ENCODE results near the gene ELAVL3. TPM values are rescaled to one million over a fixed set of nuclear protein-coding genes. Genes with fewer than 3 reads are reported as not detected.

Gene ELAVL3
- polyA plus RNA-seq, 1 donor from 2014 or later = 38.7 TPM

GRCh38 chr19:11418094-11418548, 62.7 kb downstream of the ELAVL3 start:
- Histone ChIP-seq H2AFZ (ENCODE audit: low read depth, low read length) (no peak overlapping the region), H3F3A (ENCODE audit: insufficient read depth, low read length, poor library complexity, severe bottlenecking) (no peaks in the 10 kb centered on the region), H3K27ac (ENCODE audit: low read length) (no peak overlapping the region), H3K27me3 (ENCODE audit: insufficient read depth, low read depth, low read length) (peaks cover 69% of the 10 kb centered on the region), H3K9ac (ENCODE audit: low read length) (peak overlapping the region; percentile 10), H3K4me2 (ENCODE audit: low read length) (no peak overlapping the region), H3K4me3 (ENCODE audit: low read length) (peak overlapping the region; percentile 56), H3K36me3 (ENCODE audit: insufficient read depth, low read length) (no peaks in the 10 kb centered on the region), H3K9me3 (ENCODE audit: low read length) (peaks cover 8% of the 10 kb centered on the region), H4K20me1 (ENCODE audit: insufficient read depth) (no peaks in the 10 kb centered on the region), H3K79me2 (replicated peaks; ENCODE audit: insufficient read depth, low read length) (no peaks in the 10 kb centered on the region), H3K9me2 (ENCODE audit: insufficient read depth, low read length) (no peaks in the 10 kb centered on the region)
- peak; percentile 81 for TF ChIP-seq EZH2 (IDR thresholded peaks at IDR 0.05; ENCODE audit: borderline replicate concordance, insufficient read depth, low read length, poor library complexity, severe bottlenecking)
- no peak for TF ChIP-seq SMC3 (conservative IDR thresholded peaks at IDR 0.05; ENCODE audit: poor library complexity)

GRCh38 chr19:11416346-11417052, 64.3 kb downstream of the ELAVL3 start:
- TF ChIP-seq REST (IDR thresholded peaks at IDR 0.05; ENCODE audit: borderline replicate concordance) (no peak), TAF1 (IDR thresholded peaks at IDR 0.05; ENCODE audit: low read depth) (no peak), SMC3 (conservative IDR thresholded peaks at IDR 0.05; ENCODE audit: poor library complexity) (no peak), EZH2 (IDR thresholded peaks at IDR 0.05; ENCODE audit: borderline replicate concordance, insufficient read depth, low read length, poor library complexity, severe bottlenecking) (no peak), MXI1 (conservative IDR thresholded peaks at IDR 0.05; ENCODE audit: poor library complexity, severe bottlenecking) (no peak), RAD21 (conservative IDR thresholded peaks at IDR 0.05) (no peak), POLR2AphosphoS5 (IDR thresholded peaks at IDR 0.05) (no peak), EP300 (conservative IDR thresholded peaks at IDR 0.05; ENCODE audit: poor library complexity, severe bottlenecking) (no peak), CTCF (IDR thresholded peaks at IDR 0.05; ENCODE audit: poor library complexity, severe bottlenecking) (no peak)
- H3K27me3 ChIP-seq (ENCODE audit: insufficient read depth, low read depth, low read length) = peaks cover 53% of the 10 kb centered on the region

More at GRCh38 chr19:11416346-11417052, 64.3 kb downstream of the ELAVL3 start:
- no peak overlapping the region for H3K9ac ChIP-seq (ENCODE audit: low read length)
- no peak overlapping the region for H3K4me2 ChIP-seq (ENCODE audit: low read length)
- H3K27ac ChIP-seq (ENCODE audit: low read length) = no peak overlapping the region
- no peaks in the 10 kb centered on the region for H3K36me3 ChIP-seq (ENCODE audit: insufficient read depth, low read length)
- no peak overlapping the region for H2AFZ ChIP-seq (ENCODE audit: low read depth, low read length)
- no peaks in the 10 kb centered on the region for H4K20me1 ChIP-seq (ENCODE audit: insufficient read depth)
- no peaks in the 10 kb centered on the region for H3F3A ChIP-seq (ENCODE audit: insufficient read depth, low read length, poor library complexity, severe bottlenecking)
- no peaks in the 10 kb centered on the region for H3K9me3 ChIP-seq (ENCODE audit: low read length)
- no peaks in the 10 kb centered on the region for H3K79me2 ChIP-seq (replicated peaks; ENCODE audit: insufficient read depth, low read length)
- no peaks in the 10 kb centered on the region for H3K9me2 ChIP-seq (ENCODE audit: insufficient read depth, low read length)
- H3K4me3 ChIP-seq (ENCODE audit: low read length) = no peak overlapping the region
